COR-L47 (cell line): ENCODE results near the gene TMED10.
A peak's percentile ranks its signal among the peaks of the same experiment; 100 is the strongest.

ENCODE experiments used
- DNase-seq: peaks from one replicate; lab custom pipeline; 2025; lab: John Stamatoyannopoulos, UW

Gene TMED10

DNA sequence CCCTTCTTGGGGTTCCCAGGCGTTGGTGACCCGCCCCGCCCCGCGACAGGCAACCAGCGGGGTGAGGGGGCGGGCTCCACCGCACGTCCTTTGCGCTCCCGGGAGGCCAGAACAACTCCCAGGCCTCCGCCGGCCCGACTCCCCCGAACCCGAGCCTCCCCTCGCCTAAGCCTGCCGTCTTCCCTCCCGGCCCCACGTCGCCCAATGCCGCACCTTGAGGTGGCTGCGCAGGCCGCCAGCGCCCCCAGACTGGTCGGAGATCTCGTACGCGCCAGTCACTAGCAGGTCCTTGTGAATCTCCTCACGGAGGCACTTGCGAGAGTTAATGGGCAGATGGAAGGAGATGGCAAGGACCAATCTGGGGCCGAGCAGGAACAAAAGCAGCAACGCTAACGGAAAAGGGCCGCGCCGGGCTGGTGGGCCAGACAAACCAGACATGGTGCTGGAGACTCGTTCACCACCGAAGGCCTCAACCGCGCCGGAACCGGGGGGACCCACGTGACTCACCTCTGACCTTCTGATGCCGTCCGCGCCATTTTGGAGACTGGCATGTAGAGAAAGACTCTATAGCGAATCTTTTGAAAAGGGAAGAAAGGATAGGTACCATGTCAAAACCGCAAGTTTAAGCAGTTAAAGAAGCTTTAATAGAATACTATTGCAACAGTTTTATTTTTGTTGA lies at the start of gene TMED10:
TMED10 (minus strand) TSS at position 471 of the 679 bp plus-strand sequence; CDS start at position 438, 33 bp downstream.
- DNase-seq: peak; percentile 88

- no peak for DNase-seq
These were observed 48.1 kb upstream of the TMED10 start for GRCh38 chr14:75224561-75224960.

DNA sequence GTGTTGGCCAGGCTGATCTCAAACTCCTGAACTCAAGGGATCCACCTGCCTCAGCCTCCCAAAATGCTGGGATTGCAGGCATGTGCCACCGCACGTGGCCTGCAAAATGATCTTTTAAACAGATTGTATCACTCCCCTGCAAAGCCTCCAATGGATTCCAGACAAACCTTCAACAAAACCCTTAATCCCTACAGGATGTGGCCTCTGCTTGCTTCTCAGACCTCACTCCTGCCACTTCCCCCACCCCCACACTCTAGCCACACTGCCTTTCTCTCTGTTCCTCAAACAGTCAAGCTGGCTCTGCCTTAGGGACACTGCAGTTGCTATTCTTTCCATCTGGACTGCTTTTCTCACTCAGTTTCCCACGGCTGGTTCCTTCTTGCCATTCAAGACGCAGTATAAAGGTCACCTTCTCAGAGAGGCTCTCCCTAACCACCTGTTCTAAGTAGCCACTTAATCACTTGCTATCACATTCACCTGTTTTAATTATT lies 47.3 kb upstream of the TMED10 start:
- DNase-seq: no peak

DNA sequence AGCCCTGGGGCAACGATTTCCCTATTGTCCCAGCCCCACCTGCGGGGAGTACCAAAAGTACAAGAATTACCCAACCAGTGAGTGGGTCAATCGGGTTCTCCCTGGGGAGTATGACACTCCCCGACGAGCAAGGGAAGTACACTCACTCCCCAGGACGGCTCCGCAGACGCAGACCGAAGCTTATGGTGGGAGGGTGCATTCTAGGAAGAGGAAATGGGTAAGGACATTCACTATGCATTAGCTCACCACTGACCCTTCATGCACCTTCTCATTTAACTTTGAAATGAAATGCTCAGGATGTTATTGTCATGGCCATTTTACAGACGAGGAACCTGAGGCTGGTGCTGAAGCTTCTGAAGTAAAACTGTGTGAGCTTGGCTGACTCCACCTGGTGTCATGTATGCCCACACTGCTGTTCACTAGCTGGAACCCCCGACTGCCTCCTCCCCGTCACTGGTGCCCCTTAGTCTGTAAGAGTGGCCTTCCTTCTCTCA lies 45.8 kb upstream of the TMED10 start:
- DNase-seq: no peak

- DNase-seq: no peak
These were observed 45.4 kb upstream of the TMED10 start for GRCh38 chr14:75221797-75222196.

DNA sequence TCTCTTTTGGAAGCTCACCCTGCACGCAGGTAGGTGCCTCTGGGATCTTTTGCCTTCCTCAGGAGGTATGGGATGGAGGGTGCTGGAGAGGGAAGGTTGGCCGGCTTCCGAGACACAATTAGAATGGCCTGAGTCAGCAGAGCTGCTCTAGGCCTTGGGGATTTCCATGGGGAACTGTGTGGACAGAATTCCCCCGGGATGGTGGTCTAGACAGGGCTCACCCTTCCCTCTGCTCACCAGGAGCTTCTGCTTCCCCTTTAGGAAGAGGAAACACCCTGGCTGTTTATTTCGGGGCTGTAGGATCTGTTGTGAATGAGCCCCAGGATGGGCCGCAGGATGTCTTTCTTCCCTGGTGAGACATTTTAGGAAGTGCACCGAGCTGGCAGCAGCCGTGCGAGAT lies 43.7 kb upstream of the TMED10 start:
- DNase-seq: no peak

GRCh38 chr14:75217508-75218206 lies 41.2 kb upstream of the TMED10 start:
- no peak for DNase-seq

- DNase-seq: no peak
These were observed 40.1 kb upstream of the TMED10 start for GRCh38 chr14:75216427-75217006.

DNA sequence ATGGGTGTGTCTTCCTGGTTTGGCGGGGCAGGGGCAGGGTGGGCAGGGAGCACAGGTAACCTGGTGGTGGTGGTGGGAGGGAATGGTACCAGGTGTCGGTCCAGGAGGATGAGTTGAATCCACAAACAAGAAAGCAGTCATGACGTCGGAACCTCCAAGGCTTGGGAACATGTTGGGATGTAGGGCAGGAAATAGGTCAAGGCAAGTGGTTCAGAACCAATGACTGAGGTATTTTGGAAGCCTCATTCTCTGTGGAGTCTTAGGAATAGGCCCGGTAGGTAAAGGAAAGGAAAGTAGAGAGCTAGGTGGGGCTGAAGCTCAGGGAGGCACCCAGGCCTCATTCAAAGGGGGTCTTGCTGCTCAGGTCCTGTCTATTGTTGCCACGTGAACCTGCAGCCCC lies 39.1 kb upstream of the TMED10 start:
- no peak for DNase-seq

DNA sequence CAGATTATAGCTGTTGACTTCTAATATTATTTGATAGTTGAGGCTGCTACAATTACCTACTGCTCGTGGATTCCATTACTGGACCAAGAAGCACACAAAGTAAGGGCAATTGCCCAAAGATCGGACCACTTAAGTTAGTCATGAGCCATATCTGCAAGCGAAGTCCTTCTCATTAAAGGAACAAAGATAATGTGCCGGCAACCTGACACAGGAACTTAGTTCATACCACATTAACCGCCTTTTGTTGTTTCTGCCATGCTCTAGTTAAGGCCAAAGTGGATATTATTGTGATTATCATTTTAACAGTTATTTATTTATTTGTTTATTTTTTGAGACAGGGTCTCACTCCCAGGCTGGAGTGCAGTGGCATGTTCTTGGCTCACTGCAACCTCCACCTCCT lies 38.1 kb upstream of the TMED10 start:
- DNase-seq: no peak

- no peak for DNase-seq
These were observed 36.8 kb upstream of the TMED10 start for GRCh38 chr14:75213172-75213571.

- DNase-seq: no peak
These were observed 32.4 kb upstream of the TMED10 start for GRCh38 chr14:75208843-75209242.

GRCh38 chr14:75206190-75206589 lies 29.8 kb upstream of the TMED10 start:
- DNase-seq: no peak

- no peak for DNase-seq
These were observed 29.2 kb upstream of the TMED10 start for GRCh38 chr14:75205591-75205990.

DNA sequence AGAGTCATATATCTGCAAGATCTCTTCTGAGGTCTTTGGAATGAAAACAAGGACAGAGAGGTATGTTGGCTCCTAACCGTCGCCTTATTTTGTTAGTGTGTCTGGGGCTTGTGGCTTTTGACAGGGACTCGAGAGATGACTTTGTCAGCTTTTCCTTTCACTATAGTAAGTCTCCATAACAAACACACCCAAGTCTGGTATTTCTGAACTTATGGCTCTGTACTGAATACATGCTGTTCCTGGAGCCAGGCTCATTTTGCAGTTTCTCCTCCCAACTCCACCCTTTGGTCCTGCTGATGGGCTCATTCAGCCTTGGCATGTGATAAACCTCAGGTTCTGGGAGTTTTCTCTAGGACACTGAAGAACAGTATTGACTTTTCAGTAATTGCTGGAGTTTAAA lies 27.7 kb upstream of the TMED10 start:
- DNase-seq: no peak

DNA sequence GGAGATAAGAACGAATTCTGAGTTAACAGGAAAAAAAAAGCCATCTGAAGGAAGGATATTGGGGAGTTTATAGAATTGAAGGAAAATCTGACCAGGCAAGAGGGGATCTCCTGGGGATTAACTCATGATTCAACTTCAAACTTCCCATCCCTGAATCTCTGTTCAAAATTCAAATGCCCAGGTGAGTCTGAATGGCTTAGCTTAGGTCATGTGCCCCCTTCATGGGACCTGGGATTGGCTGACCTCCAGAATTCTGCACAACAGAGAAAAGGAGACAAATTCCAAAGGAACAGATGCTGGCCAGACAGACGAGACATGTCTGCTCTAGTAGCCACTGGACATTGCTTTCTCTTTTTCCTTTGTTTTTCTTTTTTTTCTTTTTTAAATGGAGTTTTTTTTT lies 26.2 kb upstream of the TMED10 start:
- DNase-seq: no peak

- DNase-seq: no peak
These were observed 24.7 kb upstream of the TMED10 start for GRCh38 chr14:75201087-75201486.

DNA sequence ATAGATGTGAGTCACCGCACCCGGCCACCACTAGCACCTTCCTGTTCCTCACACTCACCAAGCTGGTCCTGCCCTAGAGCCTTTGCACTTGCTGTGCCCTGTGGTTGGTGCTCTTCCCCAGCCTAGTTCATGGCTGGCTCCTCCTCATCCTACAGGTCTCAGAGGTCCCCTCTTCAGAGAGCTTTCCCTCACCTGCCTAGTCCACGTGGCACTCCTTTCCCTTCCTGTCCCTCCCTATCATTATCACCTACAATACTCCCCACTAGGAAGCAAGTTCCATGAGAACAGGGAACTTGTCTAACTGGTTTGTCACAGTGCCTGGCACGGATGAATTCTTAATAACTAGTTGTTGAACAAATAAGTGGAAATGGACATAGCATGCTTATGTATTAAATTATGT lies 24.0 kb upstream of the TMED10 start:
- peak; percentile 81 for DNase-seq

- DNase-seq: peak; percentile 70
These were observed 22.0 kb upstream of the TMED10 start for GRCh38 chr14:75198291-75198933.

GRCh38 chr14:75197338-75197737 lies 20.9 kb upstream of the TMED10 start:
- no peak for DNase-seq

DNA sequence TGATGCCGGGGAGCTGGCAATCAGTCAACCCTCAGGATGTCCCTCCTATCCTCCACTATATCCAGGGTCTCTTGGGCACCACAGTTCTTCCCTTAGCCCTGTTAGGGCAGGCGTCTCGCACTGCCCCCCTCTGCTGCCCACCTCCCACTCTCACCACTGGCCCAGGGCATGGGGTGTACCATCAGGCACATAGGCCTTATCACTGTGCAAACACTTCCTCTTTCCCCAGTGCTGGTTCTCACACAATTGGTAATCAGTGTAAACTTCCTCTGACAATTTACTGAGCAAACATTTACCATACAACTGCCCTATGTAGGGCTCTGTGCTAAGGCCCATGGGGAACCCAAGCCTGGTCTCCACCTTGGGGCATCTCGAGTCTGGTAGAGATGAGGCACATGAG lies 20.1 kb upstream of the TMED10 start:
- DNase-seq: peak; percentile 27

- DNase-seq: no peak
These were observed 19.7 kb upstream of the TMED10 start for GRCh38 chr14:75196064-75196463.

DNA sequence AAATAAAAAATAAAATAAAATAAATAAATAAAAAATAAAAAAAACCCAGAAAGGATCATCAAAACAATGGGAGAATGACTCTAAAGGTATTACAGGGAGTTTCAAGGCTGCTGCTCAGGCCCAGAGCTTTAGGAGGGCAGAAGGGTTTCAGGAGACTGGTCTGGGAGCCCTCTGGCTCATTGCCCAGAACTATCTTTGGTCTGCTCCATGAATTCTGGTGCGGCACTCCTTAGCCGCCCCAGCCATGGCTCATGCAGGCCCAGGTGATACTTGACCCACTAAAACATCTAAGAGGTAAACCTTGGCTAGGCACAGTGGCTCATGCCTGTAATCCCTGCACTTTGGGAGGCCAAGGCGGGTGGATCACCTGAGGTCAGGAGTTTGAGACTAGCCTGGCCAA lies 14.7 kb upstream of the TMED10 start:
- DNase-seq: no peak
